Measurements from ENCODE around the gene RAF1.

GRCh38 chr3:12624056-12624455 lies 39.9 kb downstream of the RAF1 start:
- TF ChIP-seq POLR2A (IDR thresholded peaks at IDR 0.05) (no peak), CTCF (IDR thresholded peaks at IDR 0.05) (no peak)

All from uterus (tissue), 2 donors.